ENCODE results near the gene IPO8. TPM values are rescaled to one million over a fixed set of nuclear protein-coding genes. Genes with fewer than 3 reads are reported as not detected.

IPO8 gene
- total RNA-seq, 1 experiment from 2014 or later, result 75.0 TPM

DNA sequence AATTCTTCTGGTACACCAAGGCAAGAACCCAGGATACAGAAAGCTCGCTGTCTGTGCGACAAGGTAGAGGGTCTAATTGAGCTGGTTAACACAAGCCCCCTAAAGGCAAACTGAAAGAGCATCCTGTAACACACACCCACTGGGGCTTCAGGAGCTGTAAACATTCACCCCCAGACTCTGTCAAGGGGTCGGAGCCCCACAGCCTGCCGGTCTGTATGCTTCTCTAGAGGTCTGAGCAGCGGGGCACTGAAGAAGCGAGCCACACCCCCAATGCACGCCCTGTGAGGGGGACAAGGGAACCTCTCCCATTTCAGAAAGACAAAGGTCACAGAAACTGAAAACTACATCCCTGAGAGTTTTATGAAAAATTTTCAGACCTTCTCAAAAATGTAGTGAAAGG, 1.3 kb upstream of the IPO8 start:
- intact Hi-C loops (cut with micrococcal nuclease; ENCODE audit: unreplicated experiment), result no loop called here
- no peak overlapping the region for H3K4me3 ChIP-seq
- no peak for DNase-seq
- CTCF ChIA-PET, result no interaction called here
- H3K9me2 ChIP-seq (ENCODE audit: insufficient read depth), result no peaks in the 10 kb centered on the region
- TF ChIP-seq EZH2 (IDR thresholded peaks at IDR 0.05; ENCODE audit: low read depth), result no peak
- TF ChIP-seq, protein P1, sequence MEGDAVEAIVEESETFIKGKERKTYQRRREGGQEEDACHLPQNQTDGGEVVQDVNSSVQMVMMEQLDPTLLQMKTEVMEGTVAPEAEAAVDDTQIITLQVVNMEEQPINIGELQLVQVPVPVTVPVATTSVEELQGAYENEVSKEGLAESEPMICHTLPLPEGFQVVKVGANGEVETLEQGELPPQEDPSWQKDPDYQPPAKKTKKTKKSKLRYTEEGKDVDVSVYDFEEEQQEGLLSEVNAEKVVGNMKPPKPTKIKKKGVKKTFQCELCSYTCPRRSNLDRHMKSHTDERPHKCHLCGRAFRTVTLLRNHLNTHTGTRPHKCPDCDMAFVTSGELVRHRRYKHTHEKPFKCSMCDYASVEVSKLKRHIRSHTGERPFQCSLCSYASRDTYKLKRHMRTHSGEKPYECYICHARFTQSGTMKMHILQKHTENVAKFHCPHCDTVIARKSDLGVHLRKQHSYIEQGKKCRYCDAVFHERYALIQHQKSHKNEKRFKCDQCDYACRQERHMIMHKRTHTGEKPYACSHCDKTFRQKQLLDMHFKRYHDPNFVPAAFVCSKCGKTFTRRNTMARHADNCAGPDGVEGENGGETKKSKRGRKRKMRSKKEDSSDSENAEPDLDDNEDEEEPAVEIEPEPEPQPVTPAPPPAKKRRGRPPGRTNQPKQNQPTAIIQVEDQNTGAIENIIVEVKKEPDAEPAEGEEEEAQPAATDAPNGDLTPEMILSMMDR (conservative IDR thresholded peaks at IDR 0.05), result no peak
- peaks cover 36% of the 10 kb centered on the region for H3K79me2 ChIP-seq (ENCODE audit: low read depth)
- H3K9me3 ChIP-seq (ENCODE audit: insufficient read depth, low read depth), result no peaks in the 10 kb centered on the region; the same call in 1 of the 2 replicates
- no peak overlapping the region for H2AFZ ChIP-seq
- H4K20me1 ChIP-seq (ENCODE audit: insufficient read depth), result no peaks in the 10 kb centered on the region; the same call in 1 of the 2 replicates
- no peaks in the 10 kb centered on the region for H3K27me3 ChIP-seq (ENCODE audit: insufficient read depth, low read depth)
- peaks cover 19% of the 10 kb centered on the region for H3K4me1 ChIP-seq (replicated peaks; ENCODE audit: insufficient read depth)
- no peak overlapping the region for H3K4me2 ChIP-seq
- no peak overlapping the region for H3K27ac ChIP-seq
- no peaks in the 10 kb centered on the region for H3F3A ChIP-seq (ENCODE audit: insufficient read depth, low read depth)
- BruUV-seq (replicated peaks), result no TSS peak
- no peaks in the 10 kb centered on the region for H3K36me3 ChIP-seq (ENCODE audit: low read depth)
- POLR2A ChIA-PET (ENCODE audit: unreplicated experiment), result no interaction called here

DNA sequence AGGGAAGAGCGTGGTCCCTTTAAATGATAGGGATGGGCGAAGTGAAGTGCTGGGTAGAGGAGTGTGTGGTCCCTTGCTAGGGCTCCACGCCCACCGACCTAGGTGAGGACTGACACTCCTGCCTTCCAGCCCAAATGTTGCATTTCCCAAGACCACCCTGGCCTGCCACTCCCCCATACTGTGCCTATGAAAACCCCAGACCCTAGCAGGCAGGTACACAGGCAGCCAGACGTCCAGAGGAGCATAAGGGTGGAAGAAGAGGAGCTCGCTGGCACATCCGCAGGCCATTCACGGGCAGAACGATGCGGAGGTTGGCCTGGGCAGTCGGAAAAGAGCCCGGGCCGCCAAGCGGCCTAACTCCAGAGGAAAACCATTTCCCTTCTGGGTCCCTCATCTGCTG, 817 bp upstream of the IPO8 start:
- CTCF ChIA-PET, result interaction anchor here (0.7 to 1.2 kb wide), 2 partner anchors 57 to 161 kb away, joined by 3 to 5 read pairs; no protein-coding TSS in a partner anchor
- H3K27ac ChIP-seq, result no peak overlapping the region
- H3K9me2 ChIP-seq (ENCODE audit: insufficient read depth), result no peaks in the 10 kb centered on the region

DNA sequence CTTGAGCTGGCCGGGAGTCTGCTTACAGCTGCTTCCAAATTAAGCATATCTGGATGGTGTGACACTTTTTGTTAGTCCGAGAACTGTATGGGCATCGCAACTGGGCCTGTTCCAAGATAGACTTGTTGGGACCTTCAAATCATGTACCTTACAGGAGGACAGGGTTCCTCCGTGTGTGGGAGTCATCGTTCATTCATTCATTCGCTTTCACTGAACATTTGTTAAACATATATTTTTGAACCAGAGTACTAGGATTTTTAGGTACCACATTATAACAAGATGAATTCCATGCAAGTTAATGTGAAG, 387 bp upstream of the IPO8 start:
- Histone ChIP-seq H3K27me3 (ENCODE audit: insufficient read depth, low read depth) (no peaks in the 10 kb centered on the region), H3K9me3 (ENCODE audit: insufficient read depth, low read depth) (no peaks in the 10 kb centered on the region; the same call in 1 of the 2 replicates), H2AFZ (peak overlapping the region; percentile 88), H3K9me2 (ENCODE audit: insufficient read depth) (no peaks in the 10 kb centered on the region), H4K20me1 (ENCODE audit: insufficient read depth) (no peaks in the 10 kb centered on the region; the same call in 1 of the 2 replicates), H3K4me3 (peak overlapping the region; percentile 95), H3F3A (ENCODE audit: insufficient read depth, low read depth) (no peaks in the 10 kb centered on the region), H3K27ac (no peak overlapping the region), H3K36me3 (ENCODE audit: low read depth) (no peaks in the 10 kb centered on the region), H3K4me1 (replicated peaks; ENCODE audit: insufficient read depth) (peaks cover 19% of the 10 kb centered on the region), H3K4me2 (peak overlapping the region; percentile 81), H3K79me2 (ENCODE audit: low read depth) (peaks cover 45% of the 10 kb centered on the region)
- intact Hi-C loops (cut with micrococcal nuclease; ENCODE audit: unreplicated experiment), result no loop called here
- ChIA-PET CTCF (interaction anchor here (0.6 to 1.2 kb wide), 6 partner anchors 13 to 161 kb away, joined by 3 to 22 read pairs (median 6); no protein-coding TSS in a partner anchor), POLR2A (ENCODE audit: unreplicated experiment) (interaction anchor here (0.6 to 0.7 kb wide), 2 partner anchors 275 to 1332 kb away, joined by 3 to 17 read pairs; no protein-coding TSS in a partner anchor)
- no peak for TF ChIP-seq EZH2 (IDR thresholded peaks at IDR 0.05; ENCODE audit: low read depth)
- TF ChIP-seq, protein P1 (conservative IDR thresholded peaks at IDR 0.05), result no peak
- DNase-seq, result no peak
- BruUV-seq (replicated peaks), result TSS peak; percentile 74

More for the DNA sequence above, 817 bp upstream of the IPO8 start:
- DNase-seq, result no peak
- intact Hi-C loops (cut with micrococcal nuclease; ENCODE audit: unreplicated experiment), result no loop called here
- Histone ChIP-seq H3K36me3 (ENCODE audit: low read depth) (no peaks in the 10 kb centered on the region), H3F3A (ENCODE audit: insufficient read depth, low read depth) (no peaks in the 10 kb centered on the region), H3K27me3 (ENCODE audit: insufficient read depth, low read depth) (no peaks in the 10 kb centered on the region), H2AFZ (peak overlapping the region; percentile 88), H3K4me2 (peak overlapping the region; percentile 81), H3K4me1 (replicated peaks; ENCODE audit: insufficient read depth) (peaks cover 19% of the 10 kb centered on the region), H3K9me3 (ENCODE audit: insufficient read depth, low read depth) (no peaks in the 10 kb centered on the region; the same call in 1 of the 2 replicates), H4K20me1 (ENCODE audit: insufficient read depth) (no peaks in the 10 kb centered on the region; the same call in 1 of the 2 replicates), H3K79me2 (ENCODE audit: low read depth) (peaks cover 41% of the 10 kb centered on the region), H3K4me3 (peak overlapping the region; percentile 95; the same call in 1 of the 2 replicates)
- BruUV-seq (replicated peaks), result no TSS peak
- TF ChIP-seq, protein P1 (conservative IDR thresholded peaks at IDR 0.05), result no peak
- TF ChIP-seq EZH2 (IDR thresholded peaks at IDR 0.05; ENCODE audit: low read depth), result no peak
- POLR2A ChIA-PET (ENCODE audit: unreplicated experiment), result no interaction called here
